Activated naive CD4-positive, alpha-beta T cell treated with anti-CD3 and anti-CD28 coated beads for 36 hours (primary cell): ENCODE results near the gene OPTC. TPM values are rescaled to one million over a fixed set of nuclear protein-coding genes. Genes with fewer than 3 reads are reported as not detected.

Source experiments
- CTCF ChIA-PET: fragments of 350-600 bp; sonication (Branson Sonifier 250); formaldehyde crosslinking; loops from one replicate; lab custom pipeline; 2021; ENCODE audit warnings: antibody characterized with exemption; lab: Charles Lee
- DNase-seq: peaks from one replicate; pipeline ENCODE4 v3.0.0-alpha.2; 2020
- H3K27ac Mint-ChIP-seq: one replicate; pipeline ENCODE4 v1.8.0; 2021; ENCODE audit warnings: mild to moderate bottlenecking, mixed read lengths
- H3K27me3 Mint-ChIP-seq: one replicate; pipeline ENCODE4 v1.8.0; 2021; ENCODE audit warnings: low read depth, mixed read lengths
- H3K36me3 Mint-ChIP-seq: one replicate; pipeline ENCODE4 v1.8.0; 2021; ENCODE audit warnings: low read depth, mixed read lengths
- H3K4me1 Mint-ChIP-seq: one replicate; pipeline ENCODE4 v1.8.0; 2021; ENCODE audit warnings: low read depth, mixed read lengths
- H3K4me3 Mint-ChIP-seq: one replicate; pipeline ENCODE4 v1.8.0; 2021; ENCODE audit warnings: mild to moderate bottlenecking, moderate library complexity, mixed read lengths
- H3K9me3 Mint-ChIP-seq: one replicate; pipeline ENCODE4 v1.8.0; 2021; ENCODE audit warnings: mixed read lengths
- intact Hi-C: fragments of 100-400 bp; cut with micrococcal nuclease; formaldehyde crosslinking; loops from one replicate; pipeline ENCODE4 v1.15.1; 2023
- total RNA-seq, 2 experiments: library from RNA; stranded (reverse); gene quantifications; one replicate each; pipeline ENCODE4 v1.2.3, GENCODE V29; 2021

OPTC gene
- total RNA-seq, 2 experiments from 2014 or later = not detected

DNA sequence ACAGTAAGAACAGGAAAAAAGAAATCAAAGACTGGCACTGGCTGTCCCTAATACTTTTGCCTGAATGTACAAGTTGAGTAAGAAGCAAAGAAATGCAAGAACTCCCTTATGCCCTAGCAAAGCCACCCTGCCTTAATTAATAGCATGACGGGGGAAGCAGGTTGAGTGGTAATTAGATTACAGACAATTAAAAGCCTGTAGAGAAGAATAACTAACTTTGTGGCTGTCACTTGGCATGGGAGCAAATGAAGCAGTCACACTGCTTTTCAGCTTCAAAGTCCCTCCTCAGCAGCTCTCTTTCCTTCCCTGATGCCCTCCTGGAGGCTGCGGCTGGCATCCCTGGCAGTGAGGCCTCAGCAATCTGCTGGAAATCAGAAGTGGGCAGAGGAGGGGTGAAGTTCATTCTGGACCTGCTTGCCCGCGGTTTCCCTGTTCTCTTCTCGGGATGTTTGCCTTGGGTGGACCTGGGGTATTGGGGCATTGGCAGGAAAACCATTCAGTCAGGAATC lies 3.4 kb downstream of the OPTC start:
- no peaks in the 10 kb centered on the region for H3K27me3 Mint-ChIP-seq
- no peaks in the 10 kb centered on the region for H3K9me3 Mint-ChIP-seq
- intact Hi-C loops = no loop called here
- no peak overlapping the region for H3K4me3 Mint-ChIP-seq
- DNase-seq = no peak
- CTCF ChIA-PET = no interaction called here
- no peaks in the 10 kb centered on the region for H3K4me1 Mint-ChIP-seq
- H3K27ac Mint-ChIP-seq = no peak overlapping the region
- no peaks in the 10 kb centered on the region for H3K36me3 Mint-ChIP-seq

DNA sequence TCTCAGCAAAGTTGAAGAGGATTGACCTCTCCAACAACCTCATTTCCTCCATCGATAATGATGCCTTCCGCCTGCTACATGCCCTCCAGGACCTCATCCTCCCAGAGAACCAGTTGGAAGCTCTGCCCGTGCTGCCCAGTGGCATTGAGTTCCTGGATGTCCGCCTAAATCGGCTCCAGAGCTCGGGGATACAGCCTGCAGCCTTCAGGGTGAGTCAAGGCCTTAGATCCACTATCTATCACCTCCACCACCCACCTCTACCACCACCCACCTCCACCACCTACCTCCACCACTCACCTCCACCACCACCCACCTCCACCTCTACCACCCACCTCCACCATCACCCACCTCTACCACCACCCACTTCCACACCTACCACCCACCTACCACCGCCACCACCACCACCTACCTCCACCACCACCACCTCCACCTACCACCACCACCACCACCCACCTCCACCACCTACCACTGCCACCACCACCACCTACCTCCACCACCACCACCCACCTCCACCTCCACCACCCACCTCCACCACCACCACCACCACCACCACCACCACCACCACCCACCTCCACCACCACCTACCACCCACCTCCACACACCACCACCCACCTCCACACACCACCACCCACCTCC lies 5.8 kb downstream of the OPTC start:
- Mint-ChIP-seq H3K4me1 (peaks cover 6% of the 10 kb centered on the region), H3K27ac (no peak overlapping the region), H3K27me3 (no peaks in the 10 kb centered on the region), H3K36me3 (no peaks in the 10 kb centered on the region), H3K9me3 (no peaks in the 10 kb centered on the region), H3K4me3 (no peak overlapping the region)
- DNase-seq = no peak
- intact Hi-C loops = loop anchor here (10.0 kb wide), 1 partner anchor 365 kb away; the partner anchor contains the start of gene SNRPE
- CTCF ChIA-PET = interaction anchor here (0.6 to 1.2 kb wide), 3 partner anchors 12 to 202 kb away, joined by 3 to 5 read pairs (median 4); no protein-coding TSS in a partner anchor

DNA sequence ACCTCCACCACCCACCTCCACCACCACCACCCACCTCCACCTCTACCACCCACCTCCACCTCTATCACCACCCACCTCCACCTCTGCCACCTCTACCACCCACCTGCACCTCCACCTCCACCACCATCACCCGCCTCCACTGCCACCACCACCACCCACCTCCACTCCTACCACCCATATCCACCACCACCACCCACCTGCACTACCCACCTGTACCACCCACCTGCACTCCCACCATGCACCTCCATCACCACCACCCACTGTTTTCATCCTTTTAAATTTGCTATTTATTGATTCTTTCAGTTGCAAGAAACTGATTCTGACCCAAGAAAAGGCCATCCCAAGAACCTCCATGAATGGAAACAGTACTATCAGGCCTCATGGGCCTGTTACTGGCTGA lies 6.3 kb downstream of the OPTC start:
- no peak for DNase-seq
- Mint-ChIP-seq H3K4me1 (peaks cover 6% of the 10 kb centered on the region), H3K36me3 (no peaks in the 10 kb centered on the region), H3K27ac (no peak overlapping the region), H3K9me3 (no peaks in the 10 kb centered on the region), H3K27me3 (no peaks in the 10 kb centered on the region), H3K4me3 (no peak overlapping the region)
- CTCF ChIA-PET = no interaction called here
- intact Hi-C loops = loop anchor here (10.0 kb wide), 1 partner anchor 365 kb away; the partner anchor contains the start of gene SNRPE

DNA sequence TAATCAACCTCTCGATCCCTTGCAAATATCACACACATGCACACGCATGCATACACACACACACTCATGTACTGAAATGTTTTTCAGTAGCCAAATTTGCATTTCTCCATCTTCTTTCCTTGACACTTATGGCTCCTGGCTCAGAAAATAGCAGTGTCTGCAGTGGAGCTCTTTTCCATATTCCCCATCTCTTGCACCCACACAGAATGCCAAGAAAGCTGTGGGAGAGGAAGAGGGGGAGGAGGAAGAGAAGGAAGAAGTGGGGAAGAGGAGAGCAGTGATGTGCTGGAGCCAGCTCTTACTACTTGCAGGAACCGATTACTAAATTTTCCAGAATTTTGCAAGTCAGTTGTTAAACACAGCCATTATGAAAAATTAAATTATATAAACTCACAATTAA lies 9.9 kb downstream of the OPTC start:
- Mint-ChIP-seq H3K9me3 (no peaks in the 10 kb centered on the region), H3K36me3 (no peaks in the 10 kb centered on the region), H3K27ac (no peak overlapping the region), H3K4me3 (no peak overlapping the region), H3K4me1 (peaks cover 6% of the 10 kb centered on the region), H3K27me3 (no peaks in the 10 kb centered on the region)
- no peak for DNase-seq
- intact Hi-C loops = loop anchor here (1.0 to 10.0 kb wide), 4 partner anchors 122 to 625 kb away; partner anchors contain the start of genes ATP2B4 and SNRPE
- CTCF ChIA-PET = interaction anchor here (0.6 to 9.3 kb wide), 30 partner anchors 10 to 309 kb away, joined by 3 to 130 read pairs (median 4); partner anchors contain the start of genes ATP2B4 and FMOD

DNA sequence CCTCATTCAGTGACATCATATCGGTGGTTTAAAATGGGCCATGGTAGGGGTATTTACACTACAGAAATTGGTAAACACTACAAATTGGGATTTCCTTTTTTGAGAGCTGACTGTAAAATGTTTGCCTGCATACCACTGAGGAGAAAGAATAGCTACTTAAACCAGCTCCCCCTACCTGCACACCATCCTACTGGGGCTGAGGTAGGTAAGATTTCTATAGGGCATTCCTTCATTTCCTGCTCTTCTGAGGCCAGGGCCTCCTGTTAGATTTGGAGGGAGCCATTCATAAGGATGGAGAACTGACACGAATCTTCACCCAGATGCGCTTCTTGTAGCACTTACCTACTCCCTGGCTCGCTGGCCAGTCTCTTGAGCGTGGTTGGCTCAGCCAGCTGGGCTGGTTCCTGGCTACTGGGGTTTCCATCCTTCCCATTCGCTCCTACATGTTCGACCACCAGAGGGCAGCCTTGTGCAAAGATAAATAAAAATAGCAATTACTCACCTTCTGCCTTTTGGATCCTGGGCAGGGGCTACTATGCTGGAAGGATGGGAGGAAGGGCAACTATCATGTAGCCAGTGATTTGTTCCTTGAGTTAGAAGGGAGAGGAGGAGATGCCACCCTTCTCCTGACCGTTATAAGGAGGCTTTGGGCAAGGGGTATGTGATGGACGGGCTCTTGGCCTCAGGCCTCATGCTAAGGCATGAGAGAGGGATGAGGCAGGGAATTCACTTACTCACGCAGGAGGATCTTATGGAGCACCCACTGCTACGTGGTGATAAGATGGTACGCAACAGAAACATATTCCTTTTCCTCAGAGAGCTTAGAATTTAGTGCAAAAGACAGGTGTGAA lies 10.7 kb downstream of the OPTC start:
- peak; percentile 91 for DNase-seq
- Mint-ChIP-seq H3K27me3 (no peaks in the 10 kb centered on the region), H3K4me3 (no peak overlapping the region), H3K36me3 (no peaks in the 10 kb centered on the region), H3K4me1 (peaks cover 6% of the 10 kb centered on the region), H3K27ac (no peak overlapping the region), H3K9me3 (no peaks in the 10 kb centered on the region)
- intact Hi-C loops = loop anchor here (1.0 to 10.0 kb wide), 4 partner anchors 122 to 624 kb away; partner anchors contain the start of genes ATP2B4 and SNRPE
- CTCF ChIA-PET = interaction anchor here (0.6 to 9.3 kb wide), 35 partner anchors 9 to 308 kb away, joined by 3 to 130 read pairs (median 4); partner anchors contain the start of genes ATP2B4 and FMOD

GRCh38 chr1:203505526-203506204 lies 11.7 kb downstream of the OPTC start:
- H3K27ac Mint-ChIP-seq = no peak overlapping the region
- CTCF ChIA-PET = interaction anchor here (0.6 to 9.3 kb wide), 19 partner anchors 8 to 238 kb away, joined by 3 to 130 read pairs (median 6); partner anchors contain the start of gene ATP2B4
- peaks cover 6% of the 10 kb centered on the region for H3K4me1 Mint-ChIP-seq
- no peak overlapping the region for H3K4me3 Mint-ChIP-seq
- no peak for DNase-seq
- no peaks in the 10 kb centered on the region for H3K36me3 Mint-ChIP-seq
- no peaks in the 10 kb centered on the region for H3K27me3 Mint-ChIP-seq
- intact Hi-C loops = loop anchor here (2.0 to 10.0 kb wide), 2 partner anchors 359 to 623 kb away; partner anchors contain the start of gene SNRPE
- H3K9me3 Mint-ChIP-seq = no peaks in the 10 kb centered on the region

- H3K27ac Mint-ChIP-seq = peak overlapping the region; percentile 53
- no peaks in the 10 kb centered on the region for H3K27me3 Mint-ChIP-seq
- intact Hi-C loops = loop anchor here (10.0 kb wide), 1 partner anchor 358 kb away; the partner anchor contains the start of gene SNRPE
- no peaks in the 10 kb centered on the region for H3K36me3 Mint-ChIP-seq
- DNase-seq = no peak
- CTCF ChIA-PET = interaction anchor here (0.9 to 9.3 kb wide), 8 partner anchors 10 to 242 kb away, joined by 3 to 130 read pairs (median 4); no protein-coding TSS in a partner anchor
- no peak overlapping the region for H3K4me3 Mint-ChIP-seq
- no peaks in the 10 kb centered on the region for H3K9me3 Mint-ChIP-seq
- peaks cover 10% of the 10 kb centered on the region for H3K4me1 Mint-ChIP-seq
Observed at GRCh38 chr1:203506858-203507626, 13.1 kb downstream of the OPTC start.

DNA sequence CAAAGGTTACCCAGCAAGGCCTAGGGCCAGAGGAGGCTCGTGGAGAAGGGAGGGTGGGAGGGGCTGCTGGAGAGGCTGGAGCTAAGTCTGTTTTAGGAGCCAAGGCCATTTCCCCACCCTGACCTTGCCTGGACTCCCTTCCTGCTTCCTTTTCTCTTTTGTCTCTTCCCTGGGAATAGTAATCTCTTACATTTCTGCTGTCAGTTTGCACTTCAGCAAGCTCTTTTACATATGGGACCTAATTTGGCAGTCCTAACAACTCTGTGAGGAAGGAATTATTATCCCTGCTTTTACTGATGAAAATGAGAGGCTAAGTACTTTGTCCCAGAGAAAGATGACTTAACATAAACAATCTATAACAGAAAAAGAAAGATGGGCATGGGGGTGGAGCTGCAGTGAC lies 13.8 kb downstream of the OPTC start:
- no peaks in the 10 kb centered on the region for H3K27me3 Mint-ChIP-seq
- H3K27ac Mint-ChIP-seq = no peak overlapping the region
- H3K36me3 Mint-ChIP-seq = no peaks in the 10 kb centered on the region
- peaks cover 17% of the 10 kb centered on the region for H3K4me1 Mint-ChIP-seq
- CTCF ChIA-PET = interaction anchor here (0.7 to 9.3 kb wide), 8 partner anchors 9 to 240 kb away, joined by 3 to 130 read pairs (median 4); no protein-coding TSS in a partner anchor
- no peak overlapping the region for H3K4me3 Mint-ChIP-seq
- intact Hi-C loops = loop anchor here (10.0 kb wide), 1 partner anchor 357 kb away; the partner anchor contains the start of gene SNRPE
- DNase-seq = no peak
- H3K9me3 Mint-ChIP-seq = no peaks in the 10 kb centered on the region

GRCh38 chr1:203508463-203509073 lies 14.6 kb downstream of the OPTC start:
- CTCF ChIA-PET = interaction anchor here (0.7 to 9.3 kb wide), 5 partner anchors 57 to 241 kb away, joined by 3 to 130 read pairs (median 3); no protein-coding TSS in a partner anchor
- no peak overlapping the region for H3K4me3 Mint-ChIP-seq
- H3K36me3 Mint-ChIP-seq = no peaks in the 10 kb centered on the region
- no peak for DNase-seq
- no peaks in the 10 kb centered on the region for H3K27me3 Mint-ChIP-seq
- H3K27ac Mint-ChIP-seq = no peak overlapping the region
- intact Hi-C loops = loop anchor here (10.0 kb wide), 1 partner anchor 356 kb away; the partner anchor contains the start of gene SNRPE
- H3K9me3 Mint-ChIP-seq = no peaks in the 10 kb centered on the region
- H3K4me1 Mint-ChIP-seq = peaks cover 25% of the 10 kb centered on the region

- intact Hi-C loops = loop anchor here (10.0 kb wide), 1 partner anchor 356 kb away; the partner anchor contains the start of gene SNRPE
- H3K4me1 Mint-ChIP-seq = peaks cover 31% of the 10 kb centered on the region
- H3K9me3 Mint-ChIP-seq = no peaks in the 10 kb centered on the region
- H3K36me3 Mint-ChIP-seq = no peaks in the 10 kb centered on the region
- no peak for DNase-seq
- no peak overlapping the region for H3K4me3 Mint-ChIP-seq
- H3K27me3 Mint-ChIP-seq = no peaks in the 10 kb centered on the region
- CTCF ChIA-PET = interaction anchor here (9.3 kb wide), 1 partner anchor 193 kb away, joined by 130 read pairs; no protein-coding TSS in a partner anchor
- H3K27ac Mint-ChIP-seq = no peak overlapping the region
Observed at GRCh38 chr1:203509135-203509534, 15.2 kb downstream of the OPTC start.
